ENCODE results near the gene SPP1.

The SPP1 gene

GRCh38 chr4:88010966-88011365 lies 35.5 kb downstream of the SPP1 start (continued):
- TF ChIP-seq, protein P1, sequence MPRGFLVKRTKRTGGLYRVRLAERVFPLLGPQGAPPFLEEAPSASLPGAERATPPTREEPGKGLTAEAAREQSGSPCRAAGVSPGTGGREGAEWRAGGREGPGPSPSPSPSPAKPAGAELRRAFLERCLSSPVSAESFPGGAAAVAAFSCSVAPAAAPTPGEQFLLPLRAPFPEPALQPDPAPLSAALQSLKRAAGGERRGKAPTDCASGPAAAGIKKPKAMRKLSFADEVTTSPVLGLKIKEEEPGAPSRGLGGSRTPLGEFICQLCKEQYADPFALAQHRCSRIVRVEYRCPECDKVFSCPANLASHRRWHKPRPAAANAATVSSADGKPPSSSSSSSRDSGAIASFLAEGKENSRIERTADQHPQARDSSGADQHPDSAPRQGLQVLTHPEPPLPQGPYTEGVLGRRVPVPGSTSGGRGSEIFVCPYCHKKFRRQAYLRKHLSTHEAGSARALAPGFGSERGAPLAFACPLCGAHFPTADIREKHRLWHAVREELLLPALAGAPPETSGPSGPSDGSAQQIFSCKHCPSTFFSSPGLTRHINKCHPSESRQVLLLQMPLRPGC (tag by site-specific recombination; IDR thresholded peaks at IDR 0.05) = no peak
- TF ChIP-seq RBAK (tag by site-specific recombination; IDR thresholded peaks at IDR 0.05) = no peak

DNA sequence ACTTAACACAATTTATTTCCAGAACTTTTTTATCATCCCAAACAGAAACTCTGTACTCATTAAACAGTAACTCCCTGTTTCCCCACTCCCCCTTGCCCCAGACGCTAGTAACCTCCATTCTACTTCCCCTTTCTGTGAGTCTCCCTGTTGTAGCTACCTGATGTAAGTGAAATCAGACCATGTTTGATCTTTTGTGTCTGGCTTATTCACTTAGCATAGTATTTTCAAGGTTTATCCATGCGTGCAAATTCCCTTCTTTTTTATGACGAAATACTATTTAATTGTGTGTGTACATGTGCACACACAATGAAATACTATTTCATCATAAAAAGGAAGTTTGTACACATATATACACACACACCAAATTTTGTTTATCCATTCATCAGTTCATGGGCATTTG lies 37.1 kb downstream of the SPP1 start:
- peaks cover 2% of the 10 kb centered on the region; the same call in 1 of the 2 replicates for H3K4me1 ChIP-seq (ENCODE audit: control insufficient read depth, insufficient read depth, low read length)
- POLR2A ChIA-PET = no interaction called here
- TF ChIP-seq, protein P2, sequence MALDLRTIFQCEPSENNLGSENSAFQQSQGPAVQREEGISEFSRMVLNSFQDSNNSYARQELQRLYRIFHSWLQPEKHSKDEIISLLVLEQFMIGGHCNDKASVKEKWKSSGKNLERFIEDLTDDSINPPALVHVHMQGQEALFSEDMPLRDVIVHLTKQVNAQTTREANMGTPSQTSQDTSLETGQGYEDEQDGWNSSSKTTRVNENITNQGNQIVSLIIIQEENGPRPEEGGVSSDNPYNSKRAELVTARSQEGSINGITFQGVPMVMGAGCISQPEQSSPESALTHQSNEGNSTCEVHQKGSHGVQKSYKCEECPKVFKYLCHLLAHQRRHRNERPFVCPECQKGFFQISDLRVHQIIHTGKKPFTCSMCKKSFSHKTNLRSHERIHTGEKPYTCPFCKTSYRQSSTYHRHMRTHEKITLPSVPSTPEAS (tag by site-specific recombination; IDR thresholded peaks at IDR 0.05) = peak; percentile 54
- TF ChIP-seq, protein P3, sequence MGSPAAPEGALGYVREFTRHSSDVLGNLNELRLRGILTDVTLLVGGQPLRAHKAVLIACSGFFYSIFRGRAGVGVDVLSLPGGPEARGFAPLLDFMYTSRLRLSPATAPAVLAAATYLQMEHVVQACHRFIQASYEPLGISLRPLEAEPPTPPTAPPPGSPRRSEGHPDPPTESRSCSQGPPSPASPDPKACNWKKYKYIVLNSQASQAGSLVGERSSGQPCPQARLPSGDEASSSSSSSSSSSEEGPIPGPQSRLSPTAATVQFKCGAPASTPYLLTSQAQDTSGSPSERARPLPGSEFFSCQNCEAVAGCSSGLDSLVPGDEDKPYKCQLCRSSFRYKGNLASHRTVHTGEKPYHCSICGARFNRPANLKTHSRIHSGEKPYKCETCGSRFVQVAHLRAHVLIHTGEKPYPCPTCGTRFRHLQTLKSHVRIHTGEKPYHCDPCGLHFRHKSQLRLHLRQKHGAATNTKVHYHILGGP (tag by site-specific recombination; IDR thresholded peaks at IDR 0.05) = no peak
- no peak for TF ChIP-seq SCRT1 (tag by site-specific recombination; IDR thresholded peaks at IDR 0.05; ENCODE audit: borderline replicate concordance)
- CTCF ChIA-PET = interaction anchor here (0.7 kb wide), 1 partner anchor 828 kb away, joined by 3 read pairs; no protein-coding TSS in a partner anchor
- H3K27ac ChIP-seq (ENCODE audit: extremely low read depth, low read depth, low read length) = no peak overlapping the region
- no peaks in the 10 kb centered on the region; a peak in 1 of 3 replicates for H3K36me3 ChIP-seq (ENCODE audit: control insufficient read depth in 2 of 2, insufficient read depth in 1 of 2, low read length in 2 of 2)
- H3K4me3 ChIP-seq (ENCODE audit: low read depth, low read length) = no peak overlapping the region
- H3K9me3 ChIP-seq (ENCODE audit: control insufficient read depth, insufficient read depth, low read depth, low read length) = no peaks in the 10 kb centered on the region

GRCh38 chr4:88014386-88014905 lies 38.9 kb downstream of the SPP1 start:
- Histone ChIP-seq H3K36me3 (ENCODE audit: control insufficient read depth in 2 of 2, insufficient read depth in 1 of 2, low read length in 2 of 2) (peaks cover 0 to under 1% of the 10 kb centered on the region in 2 experiments; a peak in 2 of 3 replicates), H3K4me1 (ENCODE audit: control insufficient read depth, insufficient read depth, low read length) (peaks cover 2% of the 10 kb centered on the region; the same call in 1 of the 2 replicates), H3K9me3 (ENCODE audit: control insufficient read depth, insufficient read depth, low read depth, low read length) (no peaks in the 10 kb centered on the region), H3K4me3 (ENCODE audit: low read depth, low read length) (no peak overlapping the region), H3K27ac (ENCODE audit: extremely low read depth, low read depth, low read length) (no peak overlapping the region)
- ChIA-PET CTCF (interaction anchor here (0.5 kb wide), 1 partner anchor 189 kb away, joined by 6 read pairs; no protein-coding TSS in a partner anchor), POLR2A (no interaction called here)
- TF ChIP-seq ZNF629 (tag by site-specific recombination; IDR thresholded peaks at IDR 0.05) = no peak
- TF ChIP-seq ZSCAN16 (tag by site-specific recombination; IDR thresholded peaks at IDR 0.05) = no peak
- no peak for TF ChIP-seq ZNF548 (tag by site-specific recombination; IDR thresholded peaks at IDR 0.05)
- TF ChIP-seq ZNF600 (tag by site-specific recombination; IDR thresholded peaks at IDR 0.05) = no peak
- TF ChIP-seq ZNF48 (tag by site-specific recombination; IDR thresholded peaks at IDR 0.05) = no peak
- no peak for TF ChIP-seq ZNF677 (tag by site-specific recombination; IDR thresholded peaks at IDR 0.05)
- no peak for TF ChIP-seq ZNF549 (tag by site-specific recombination; IDR thresholded peaks at IDR 0.05)
- no peak for TF ChIP-seq ZNF214 (tag by site-specific recombination; IDR thresholded peaks at IDR 0.05; ENCODE audit: borderline replicate concordance)
- no peak for TF ChIP-seq HOXD13 (CRISPR knock-in tag; IDR thresholded peaks at IDR 0.05; ENCODE audit: borderline replicate concordance)
- no peak for TF ChIP-seq YY2 (tag by site-specific recombination; IDR thresholded peaks at IDR 0.05)
- TF ChIP-seq ZNF777 (tag by site-specific recombination; IDR thresholded peaks at IDR 0.05; ENCODE audit: borderline replicate concordance) = no peak
- no peak for TF ChIP-seq ZSCAN30 (tag by site-specific recombination; IDR thresholded peaks at IDR 0.05)
- TF ChIP-seq ZNF776 (tag by site-specific recombination; IDR thresholded peaks at IDR 0.05; ENCODE audit: borderline replicate concordance) = no peak
- TF ChIP-seq OVOL3 (tag by site-specific recombination; IDR thresholded peaks at IDR 0.05) = no peak
